Activated CD4-positive, alpha-beta T cell treated with anti-CD3 and anti-CD28 coated beads, Interleukin-2, amount 10 ng/mL, durations not matched to agents 7 days and 5 days (primary cell): ENCODE results near the gene BMP8B. TPM values are rescaled to one million over a fixed set of nuclear protein-coding genes. Genes with fewer than 3 reads are reported as not detected.
"Not testable (repeated sequence)": the region's sequence is repeated elsewhere in the genome, so short reads cannot be mapped to it uniquely, and the experiment has no call there.

Experiments
- CTCF ChIA-PET: fragments of 350-600 bp; sonication (Branson Sonifier 250); formaldehyde crosslinking; loops from one replicate; lab custom pipeline; 2021; ENCODE audit warnings: antibody characterized with exemption; lab: Charles Lee
- POLR2A ChIA-PET: fragments of 350-600 bp; sonication (Branson Sonifier 250); formaldehyde crosslinking; loops from one replicate; lab custom pipeline; 2021; ENCODE audit warnings: antibody characterized with exemption; lab: Charles Lee
- DNase-seq: peaks from one replicate; pipeline ENCODE4 v3.0.0-alpha.2; 2020
- H3K27ac Mint-ChIP-seq: one replicate; pipeline ENCODE4 v1.8.0; 2021; ENCODE audit warnings: mild to moderate bottlenecking, moderate library complexity, mixed read lengths
- H3K27me3 Mint-ChIP-seq: one replicate; pipeline ENCODE4 v1.8.0; 2021; ENCODE audit warnings: mixed read lengths
- H3K36me3 Mint-ChIP-seq: one replicate; pipeline ENCODE4 v1.8.0; 2021; ENCODE audit warnings: low read depth, mixed read lengths
- H3K4me1 Mint-ChIP-seq: one replicate; pipeline ENCODE4 v1.8.0; 2021; ENCODE audit warnings: mixed read lengths
- H3K4me3 Mint-ChIP-seq: one replicate; pipeline ENCODE4 v1.8.0; 2021; ENCODE audit warnings: mild to moderate bottlenecking, moderate library complexity, mixed read lengths
- H3K9me3 Mint-ChIP-seq: one replicate; pipeline ENCODE4 v1.8.0; 2021; ENCODE audit warnings: mixed read lengths
- total RNA-seq, 2 experiments: library from RNA; stranded (reverse); gene quantifications; one replicate each; pipeline ENCODE4 v1.2.3, GENCODE V29; 2021

Gene BMP8B
- total RNA-seq, 2 experiments from 2014 or later, result 0.12 to 0.17 TPM

GRCh38 chr1:39786303-39787107 is 2.2 kb downstream of the BMP8B start:
- H3K27ac Mint-ChIP-seq, H3K4me1 Mint-ChIP-seq, DNase-seq, H3K4me3 Mint-ChIP-seq, POLR2A ChIA-PET, H3K36me3 Mint-ChIP-seq, H3K9me3 Mint-ChIP-seq: not testable (repeated sequence)
- CTCF ChIA-PET, result interaction anchor here (0.9 to 1.0 kb wide), 2 partner anchors 12 to 13 kb away, joined by 3 to 4 read pairs; no protein-coding TSS in a partner anchor
- peaks cover 30% of the 10 kb centered on the region for H3K27me3 Mint-ChIP-seq

- H3K9me3 Mint-ChIP-seq, POLR2A ChIA-PET, CTCF ChIA-PET, DNase-seq, H3K4me1 Mint-ChIP-seq, H3K36me3 Mint-ChIP-seq, H3K27ac Mint-ChIP-seq, H3K4me3 Mint-ChIP-seq: not testable (repeated sequence)
- peaks cover 19% of the 10 kb centered on the region for H3K27me3 Mint-ChIP-seq
These were observed 6.0 kb downstream of the BMP8B start for GRCh38 chr1:39782685-39783084.

- DNase-seq, result no peak
These were observed 6.6 kb downstream of the BMP8B start for GRCh38 chr1:39782103-39782502.

GRCh38 chr1:39781349-39781715 is 7.3 kb downstream of the BMP8B start:
- no peak overlapping the region for H3K27ac Mint-ChIP-seq
- POLR2A ChIA-PET, result no interaction called here
- no peak overlapping the region for H3K4me3 Mint-ChIP-seq
- no peaks in the 10 kb centered on the region for H3K36me3 Mint-ChIP-seq
- no peaks in the 10 kb centered on the region for H3K9me3 Mint-ChIP-seq
- no peaks in the 10 kb centered on the region for H3K4me1 Mint-ChIP-seq
- peaks cover 8% of the 10 kb centered on the region for H3K27me3 Mint-ChIP-seq
- CTCF ChIA-PET, result interaction anchor here (0.9 kb wide), 1 partner anchor 17 kb away, joined by 3 read pairs; no protein-coding TSS in a partner anchor
- no peak for DNase-seq

More at GRCh38 chr1:39782103-39782502, 6.6 kb downstream of the BMP8B start:
- Mint-ChIP-seq H3K27me3 (peaks cover 13% of the 10 kb centered on the region), H3K9me3 (no peaks in the 10 kb centered on the region), H3K4me1 (no peaks in the 10 kb centered on the region), H3K36me3 (no peaks in the 10 kb centered on the region), H3K4me3 (no peak overlapping the region), H3K27ac (no peak overlapping the region)
- ChIA-PET POLR2A (no interaction called here), CTCF (no interaction called here)

GRCh38 chr1:39779821-39780220 is 8.8 kb downstream of the BMP8B start:
- H3K4me1 Mint-ChIP-seq, result no peaks in the 10 kb centered on the region
- CTCF ChIA-PET, result no interaction called here
- no peak overlapping the region for H3K4me3 Mint-ChIP-seq
- H3K36me3 Mint-ChIP-seq, result no peaks in the 10 kb centered on the region
- no peak overlapping the region for H3K27ac Mint-ChIP-seq
- peaks cover 4% of the 10 kb centered on the region for H3K27me3 Mint-ChIP-seq
- H3K9me3 Mint-ChIP-seq, result no peaks in the 10 kb centered on the region
- POLR2A ChIA-PET, result no interaction called here
- DNase-seq, result no peak

- ChIA-PET CTCF (no interaction called here), POLR2A (no interaction called here)
- Mint-ChIP-seq H3K9me3 (no peaks in the 10 kb centered on the region), H3K27me3 (peaks cover 4% of the 10 kb centered on the region), H3K36me3 (no peaks in the 10 kb centered on the region), H3K4me3 (no peak overlapping the region), H3K27ac (no peak overlapping the region), H3K4me1 (no peaks in the 10 kb centered on the region)
- no peak for DNase-seq
These were observed 9.5 kb downstream of the BMP8B start for GRCh38 chr1:39779137-39779536.

GRCh38 chr1:39778463-39779099 is 10.1 kb downstream of the BMP8B start:
- DNase-seq, H3K27ac Mint-ChIP-seq, H3K36me3 Mint-ChIP-seq, H3K4me3 Mint-ChIP-seq, CTCF ChIA-PET, H3K4me1 Mint-ChIP-seq, H3K27me3 Mint-ChIP-seq, POLR2A ChIA-PET, H3K9me3 Mint-ChIP-seq: not testable (repeated sequence)

- H3K27me3 Mint-ChIP-seq, H3K27ac Mint-ChIP-seq, H3K4me3 Mint-ChIP-seq, H3K4me1 Mint-ChIP-seq, H3K9me3 Mint-ChIP-seq, CTCF ChIA-PET, H3K36me3 Mint-ChIP-seq, POLR2A ChIA-PET, DNase-seq: not testable (repeated sequence)
These were observed 10.8 kb downstream of the BMP8B start for GRCh38 chr1:39777896-39778295.

- Mint-ChIP-seq H3K27me3 (peaks cover 4% of the 10 kb centered on the region), H3K4me1 (no peaks in the 10 kb centered on the region), H3K9me3 (no peaks in the 10 kb centered on the region), H3K36me3 (no peaks in the 10 kb centered on the region), H3K4me3 (no peak overlapping the region), H3K27ac (no peak overlapping the region)
- ChIA-PET CTCF (no interaction called here), POLR2A (no interaction called here)
- no peak for DNase-seq
These were observed 11.4 kb downstream of the BMP8B start for GRCh38 chr1:39777306-39777705.

- Mint-ChIP-seq H3K36me3 (no peaks in the 10 kb centered on the region), H3K9me3 (no peaks in the 10 kb centered on the region), H3K27ac (no peak overlapping the region), H3K4me3 (no peak overlapping the region), H3K27me3 (peaks cover 4% of the 10 kb centered on the region), H3K4me1 (no peaks in the 10 kb centered on the region)
- DNase-seq, result no peak
- ChIA-PET POLR2A (no interaction called here), CTCF (no interaction called here)
These were observed 11.8 kb downstream of the BMP8B start for GRCh38 chr1:39776886-39777285.

GRCh38 chr1:39776400-39776713 is 12.3 kb downstream of the BMP8B start:
- no peaks in the 10 kb centered on the region for H3K4me1 Mint-ChIP-seq
- no peak overlapping the region for H3K4me3 Mint-ChIP-seq
- CTCF ChIA-PET, result no interaction called here
- peaks cover 4% of the 10 kb centered on the region for H3K27me3 Mint-ChIP-seq
- no peaks in the 10 kb centered on the region for H3K36me3 Mint-ChIP-seq
- no peak for DNase-seq
- H3K9me3 Mint-ChIP-seq, result no peaks in the 10 kb centered on the region
- POLR2A ChIA-PET, result no interaction called here
- no peak overlapping the region for H3K27ac Mint-ChIP-seq

GRCh38 chr1:39775676-39776399 is 12.8 kb downstream of the BMP8B start:
- CTCF ChIA-PET, H3K9me3 Mint-ChIP-seq, H3K4me3 Mint-ChIP-seq, H3K27me3 Mint-ChIP-seq, H3K27ac Mint-ChIP-seq, POLR2A ChIA-PET, H3K4me1 Mint-ChIP-seq, DNase-seq, H3K36me3 Mint-ChIP-seq: not testable (repeated sequence)

GRCh38 chr1:39775141-39775540 is 13.5 kb downstream of the BMP8B start:
- POLR2A ChIA-PET, H3K36me3 Mint-ChIP-seq, H3K4me3 Mint-ChIP-seq, H3K27ac Mint-ChIP-seq, CTCF ChIA-PET, H3K9me3 Mint-ChIP-seq, DNase-seq, H3K4me1 Mint-ChIP-seq, H3K27me3 Mint-ChIP-seq: not testable (repeated sequence)
